ENCODE data around the gene ZNF525.

DNA sequence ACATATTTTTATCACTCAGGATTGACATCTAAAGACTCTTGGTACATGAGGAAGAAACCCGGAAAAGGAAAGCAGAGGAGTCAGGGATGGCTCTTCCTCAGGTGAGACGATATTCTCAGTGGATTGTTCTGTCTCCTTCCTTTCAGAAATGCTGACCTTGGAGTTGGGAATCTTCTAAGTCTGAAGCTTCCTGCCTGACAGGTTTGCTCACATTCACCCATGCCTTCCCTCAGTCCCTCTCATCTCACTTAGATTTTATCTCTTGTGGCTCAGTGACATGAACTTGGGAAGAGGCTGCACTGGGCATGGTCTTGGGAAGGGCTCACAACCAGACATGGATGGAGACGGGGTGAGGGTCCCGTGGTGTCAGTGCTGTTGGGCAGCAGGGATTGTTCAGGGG lies 6.7 kb downstream of the ZNF525 start:
- TF ChIP-seq, protein P1, sequence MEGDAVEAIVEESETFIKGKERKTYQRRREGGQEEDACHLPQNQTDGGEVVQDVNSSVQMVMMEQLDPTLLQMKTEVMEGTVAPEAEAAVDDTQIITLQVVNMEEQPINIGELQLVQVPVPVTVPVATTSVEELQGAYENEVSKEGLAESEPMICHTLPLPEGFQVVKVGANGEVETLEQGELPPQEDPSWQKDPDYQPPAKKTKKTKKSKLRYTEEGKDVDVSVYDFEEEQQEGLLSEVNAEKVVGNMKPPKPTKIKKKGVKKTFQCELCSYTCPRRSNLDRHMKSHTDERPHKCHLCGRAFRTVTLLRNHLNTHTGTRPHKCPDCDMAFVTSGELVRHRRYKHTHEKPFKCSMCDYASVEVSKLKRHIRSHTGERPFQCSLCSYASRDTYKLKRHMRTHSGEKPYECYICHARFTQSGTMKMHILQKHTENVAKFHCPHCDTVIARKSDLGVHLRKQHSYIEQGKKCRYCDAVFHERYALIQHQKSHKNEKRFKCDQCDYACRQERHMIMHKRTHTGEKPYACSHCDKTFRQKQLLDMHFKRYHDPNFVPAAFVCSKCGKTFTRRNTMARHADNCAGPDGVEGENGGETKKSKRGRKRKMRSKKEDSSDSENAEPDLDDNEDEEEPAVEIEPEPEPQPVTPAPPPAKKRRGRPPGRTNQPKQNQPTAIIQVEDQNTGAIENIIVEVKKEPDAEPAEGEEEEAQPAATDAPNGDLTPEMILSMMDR (conservative IDR thresholded peaks at IDR 0.05): no peak
- no peak for TF ChIP-seq ZFX (IDR thresholded peaks at IDR 0.05)
